ENCODE results near the gene OPCML.

Gene OPCML

DNA sequence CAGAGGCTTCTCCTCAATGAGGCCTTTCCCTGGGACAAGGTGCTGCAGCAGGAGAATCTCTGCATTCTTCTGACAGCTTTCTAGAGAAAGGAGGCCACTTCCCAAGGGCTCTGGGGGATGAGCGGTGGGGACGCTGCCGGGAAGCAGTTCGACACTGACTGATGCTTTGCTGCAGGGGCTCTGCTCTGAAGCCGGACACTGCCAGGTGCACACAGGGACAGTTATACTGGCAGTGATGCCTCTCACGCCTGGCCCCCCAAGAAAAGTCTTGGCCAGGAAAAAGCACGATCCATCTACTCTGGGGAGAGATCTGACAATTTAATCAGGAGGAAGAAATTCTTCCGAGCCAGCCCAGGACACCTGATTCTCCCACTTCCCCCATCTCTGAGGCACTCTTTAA, 456.9 kb downstream of the OPCML start:
- DNase-seq (ENCODE audit: low read depth in 2 of 2), result no peak

DNA sequence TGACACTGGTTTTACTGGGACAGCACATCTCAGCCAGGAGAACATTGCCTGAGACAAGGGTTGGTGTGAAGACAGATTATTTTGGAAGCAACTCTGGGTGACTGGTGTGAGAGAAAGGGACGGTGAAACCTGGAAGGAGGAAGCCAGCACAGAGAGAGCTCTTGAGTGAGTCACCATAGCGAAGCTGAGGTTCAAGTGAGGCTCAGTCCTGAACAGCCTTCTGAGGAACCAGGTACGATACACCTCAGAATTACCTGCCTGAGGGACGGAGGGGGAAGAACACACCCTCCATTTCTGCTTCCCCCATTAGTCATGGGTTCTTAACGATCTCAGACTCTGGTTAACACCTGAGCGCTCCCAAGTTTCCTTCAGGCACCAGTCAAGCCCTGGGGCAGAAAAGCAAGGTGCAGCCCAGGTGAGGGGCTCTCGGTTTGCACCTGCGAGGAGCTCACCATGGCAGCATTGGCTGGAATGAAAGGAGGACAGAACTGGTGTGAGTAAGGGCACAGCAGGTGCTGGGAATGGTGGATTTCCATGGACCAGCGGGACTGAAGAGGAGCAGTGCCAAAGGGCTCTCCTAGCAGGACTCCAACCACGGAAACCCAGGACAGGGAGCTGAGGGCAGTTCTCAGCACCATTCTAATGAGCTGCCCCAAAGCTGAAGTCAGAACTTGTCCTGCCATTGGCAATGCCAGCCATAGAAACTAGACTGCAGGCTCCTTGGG, 459.3 kb downstream of the OPCML start:
- DNase-seq (ENCODE audit: low read depth in 2 of 2), result no peak

DNA sequence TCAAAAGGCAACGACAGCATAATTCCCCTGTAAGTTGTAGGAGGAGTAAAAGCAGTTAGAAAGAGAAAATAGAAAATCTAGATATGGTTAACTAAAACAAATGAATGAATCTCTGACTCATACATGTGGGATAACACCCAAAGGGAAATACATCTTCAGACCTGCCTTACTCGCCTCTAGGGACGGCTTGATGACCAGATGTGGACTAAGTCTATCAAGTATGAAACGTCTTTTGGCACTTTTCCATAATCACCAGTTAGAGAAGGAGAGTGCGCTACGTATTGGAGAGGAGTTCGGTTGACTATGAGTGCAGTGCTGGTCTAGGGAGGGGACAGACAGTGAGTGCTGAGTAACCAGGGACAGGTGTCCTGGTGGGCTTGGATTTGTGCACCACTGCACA, 459.9 kb downstream of the OPCML start:
- peak in 1 of 2 experiments; percentile 5 for DNase-seq (ENCODE audit: low read depth in 2 of 2)

DNA sequence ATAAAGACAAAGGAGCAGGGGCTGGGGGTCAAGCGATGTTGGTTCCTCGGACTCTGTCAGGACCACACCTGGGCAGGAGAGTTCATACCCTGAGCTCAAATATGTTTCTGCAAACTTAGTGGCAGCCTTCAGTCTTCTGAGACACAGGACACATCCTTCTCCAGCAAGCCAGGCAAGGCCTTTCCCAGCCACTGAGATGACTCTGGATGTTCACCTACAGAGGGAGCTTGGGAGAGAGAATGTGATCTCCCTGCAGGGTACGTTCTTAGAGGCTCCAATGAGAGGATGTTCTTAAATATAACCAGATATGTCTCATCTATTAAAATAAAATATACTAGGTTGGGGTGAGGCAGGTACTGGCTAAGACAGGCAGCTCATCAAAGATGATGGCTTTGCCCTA, 461.5 kb downstream of the OPCML start:
- no peak for DNase-seq (ENCODE audit: low read depth in 2 of 2)

DNA sequence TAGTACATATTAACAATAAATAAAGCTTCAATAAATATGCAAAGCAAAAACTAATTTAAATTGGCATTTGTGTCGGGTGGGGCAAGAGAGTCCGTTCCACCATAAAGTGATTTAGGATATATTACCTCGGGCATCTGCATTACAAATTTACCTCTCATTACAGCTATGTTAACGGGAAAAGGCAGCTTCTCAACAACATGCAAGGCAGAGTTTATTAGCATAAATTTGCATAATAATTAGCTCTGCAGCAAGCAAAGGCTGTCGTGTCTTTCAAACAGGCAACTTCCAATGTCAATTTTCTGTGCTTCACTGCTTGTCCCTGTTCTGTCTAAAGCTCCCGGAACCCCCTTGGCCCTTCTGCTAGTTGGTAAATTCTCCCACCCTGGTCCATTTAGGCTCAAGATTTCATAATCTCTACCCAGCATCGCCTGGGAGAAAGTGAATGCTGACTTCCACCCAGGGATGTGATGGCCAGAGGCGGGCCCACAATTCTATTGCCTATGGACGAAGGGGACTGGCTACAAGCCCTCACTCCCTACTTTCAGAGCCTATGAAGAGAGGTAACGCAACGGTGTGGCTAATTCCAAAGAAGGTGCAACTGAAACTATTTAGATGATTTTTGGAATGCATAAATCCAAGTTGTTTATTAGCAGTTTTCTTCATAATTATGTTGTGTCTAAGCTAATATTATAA, 462.1 kb downstream of the OPCML start:
- DNase-seq (ENCODE audit: low read depth in 2 of 2), result no peak

DNA sequence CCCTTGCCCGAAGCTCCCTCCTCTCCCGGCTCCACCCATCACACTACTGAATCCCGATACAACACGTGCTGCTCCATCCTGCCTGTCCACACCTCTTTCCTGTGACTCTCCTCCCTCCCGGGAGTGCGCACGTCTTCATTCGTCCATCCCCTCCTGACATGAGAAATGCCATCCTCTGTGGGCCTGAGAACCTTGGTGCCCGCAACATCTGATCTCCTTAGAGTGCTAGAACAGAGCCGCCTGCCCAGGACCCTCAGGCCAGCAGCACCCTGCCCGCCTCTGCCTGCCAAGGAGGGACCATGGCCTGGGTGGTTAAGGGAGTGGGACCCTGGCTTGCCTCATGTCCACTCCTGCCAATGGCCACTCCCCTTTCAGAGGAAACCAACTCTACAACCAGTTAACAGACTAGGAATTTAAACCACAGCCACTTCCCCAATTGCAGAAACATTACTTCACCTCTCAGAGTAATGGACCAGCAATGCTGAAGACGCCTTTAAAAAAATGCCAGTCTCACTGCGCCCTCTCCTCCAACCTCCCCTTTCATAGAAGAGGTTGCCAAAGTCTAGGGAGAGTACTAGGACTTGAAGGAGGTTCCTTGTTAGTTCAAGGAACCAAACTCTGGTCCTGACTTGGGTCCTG, 466.3 kb downstream of the OPCML start:
- peak in 1 of 2 experiments; percentile 12 for DNase-seq (ENCODE audit: low read depth in 2 of 2)

DNA sequence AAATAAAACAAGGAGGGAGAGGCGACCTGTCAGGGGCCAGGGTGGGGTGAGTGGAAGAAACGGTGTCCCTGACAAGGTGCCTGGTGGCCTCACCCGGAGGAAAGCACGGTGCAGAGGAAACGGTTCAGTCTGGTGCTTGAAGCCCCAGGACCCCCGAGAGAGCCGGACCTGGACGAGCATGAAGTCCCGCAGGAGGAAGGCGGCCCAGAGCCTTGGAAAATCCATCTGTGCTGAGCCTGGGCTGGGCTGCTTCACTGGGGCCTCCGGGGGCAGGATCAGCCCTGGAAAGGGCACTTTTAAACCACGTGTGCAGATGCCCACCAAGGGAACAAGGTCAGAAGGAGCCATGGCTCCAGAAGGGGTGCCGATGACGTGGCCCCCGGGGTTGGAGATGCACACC, 467.3 kb downstream of the OPCML start:
- DNase-seq (ENCODE audit: low read depth in 2 of 2), result no peak

DNA sequence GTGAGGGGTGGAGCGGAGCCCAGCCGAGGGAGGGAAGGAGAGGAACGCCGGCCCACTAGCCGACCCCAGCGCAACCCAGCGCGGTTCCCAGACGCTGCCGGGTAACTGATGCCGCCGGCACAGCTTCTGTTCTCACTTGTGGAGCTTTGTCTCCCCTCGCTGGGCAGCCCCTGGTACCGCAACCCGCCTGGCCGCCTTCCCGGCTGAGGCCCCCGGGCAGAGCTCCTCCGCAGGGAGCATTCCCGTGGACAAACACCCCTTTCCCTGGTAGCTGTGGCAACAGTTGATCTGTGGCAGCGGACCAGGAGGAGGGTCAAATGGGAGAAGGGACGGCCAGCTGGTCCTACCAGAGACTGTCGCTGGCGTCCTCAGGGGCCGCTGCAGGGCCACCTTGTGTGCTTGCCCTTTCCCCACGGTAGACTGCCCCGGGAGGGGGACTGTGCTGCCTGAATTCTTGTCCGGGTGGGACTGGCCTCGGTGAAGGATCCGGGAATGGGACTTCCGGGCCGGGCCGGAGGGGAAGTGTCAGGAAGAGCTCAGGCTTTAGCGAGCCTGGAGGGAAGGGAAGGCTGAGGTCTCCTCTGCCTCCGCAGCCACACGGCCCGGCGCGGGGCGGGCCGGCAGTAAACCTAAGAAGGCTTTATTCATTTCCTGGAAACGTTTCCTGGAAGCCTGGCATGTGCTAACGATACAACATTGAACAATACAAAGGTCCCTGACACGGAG, 468.0 kb downstream of the OPCML start:
- DNase-seq (ENCODE audit: low read depth in 2 of 2), result peak; percentile 54 to 61

DNA sequence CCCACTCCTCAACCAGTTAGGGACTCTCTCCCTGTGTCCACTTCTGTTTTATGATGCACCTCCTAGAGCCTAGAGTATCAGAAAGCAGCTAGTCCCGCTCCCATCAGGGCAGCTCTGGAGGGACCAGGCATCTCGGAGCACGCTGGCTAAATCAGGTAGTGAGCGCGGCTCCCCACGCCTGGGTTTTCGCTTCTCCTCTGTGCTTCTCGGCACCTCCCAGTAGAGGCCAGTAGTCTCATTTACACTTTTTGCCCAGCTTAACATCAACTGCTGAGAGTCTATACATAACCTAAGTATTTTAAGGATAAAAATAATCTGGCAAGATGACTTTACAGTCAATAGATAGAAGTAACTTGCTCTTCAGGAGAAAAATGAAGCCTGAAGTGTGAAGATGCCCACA, 473.8 kb downstream of the OPCML start:
- DNase-seq (ENCODE audit: low read depth in 2 of 2), result no peak

DNA sequence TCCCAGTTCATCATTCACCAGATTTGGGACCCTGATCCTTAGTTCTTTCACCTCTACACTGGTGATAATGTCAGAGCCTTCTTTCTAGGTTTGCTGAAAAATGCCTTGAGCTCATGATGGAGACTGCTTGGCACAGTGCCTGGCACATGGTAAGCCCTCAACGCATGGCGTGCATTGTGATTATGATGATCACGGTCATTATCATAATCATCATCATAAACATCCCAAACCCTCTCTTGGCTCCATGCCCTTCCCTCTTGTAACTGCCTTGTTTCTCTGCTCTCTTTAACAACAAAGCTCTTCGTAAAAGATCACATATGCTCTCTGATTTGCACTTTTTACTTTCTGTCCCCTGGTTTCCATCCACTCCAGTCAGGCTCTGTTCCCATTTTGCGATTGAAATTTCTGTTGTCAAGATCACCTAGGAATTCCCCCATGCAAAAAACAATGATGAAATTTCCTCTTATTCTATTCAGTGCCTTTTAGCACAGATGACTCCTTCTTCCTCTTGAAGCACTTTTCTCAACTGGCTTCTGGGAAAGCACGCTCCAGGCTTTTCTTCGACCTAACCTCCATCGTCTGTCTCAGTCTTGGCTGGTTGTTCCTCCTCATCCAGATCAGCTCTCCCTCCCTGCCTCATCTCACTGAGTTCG, 479.1 kb downstream of the OPCML start:
- DNase-seq (ENCODE audit: low read depth in 2 of 2), result no peak

DNA sequence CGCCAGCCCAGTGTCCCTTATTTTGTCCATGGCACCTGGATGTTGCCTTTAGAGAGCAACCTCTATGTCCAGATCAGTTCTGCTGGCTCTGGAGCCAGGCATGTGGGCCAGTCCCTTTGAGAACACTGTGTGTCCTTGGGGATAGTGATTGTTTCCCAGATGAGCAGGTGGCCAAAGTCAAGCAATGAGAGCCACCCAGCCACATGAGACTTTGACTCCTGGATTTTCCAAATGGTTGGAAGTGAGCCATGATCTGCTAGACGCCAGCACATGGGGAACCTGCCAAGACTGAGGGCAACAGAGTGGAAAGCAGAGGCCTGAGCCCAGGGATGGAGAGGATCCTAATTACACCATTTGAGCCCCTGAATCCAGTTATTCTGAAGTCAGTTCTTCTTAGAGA, 479.8 kb downstream of the OPCML start:
- no peak for DNase-seq (ENCODE audit: low read depth in 2 of 2)

DNA sequence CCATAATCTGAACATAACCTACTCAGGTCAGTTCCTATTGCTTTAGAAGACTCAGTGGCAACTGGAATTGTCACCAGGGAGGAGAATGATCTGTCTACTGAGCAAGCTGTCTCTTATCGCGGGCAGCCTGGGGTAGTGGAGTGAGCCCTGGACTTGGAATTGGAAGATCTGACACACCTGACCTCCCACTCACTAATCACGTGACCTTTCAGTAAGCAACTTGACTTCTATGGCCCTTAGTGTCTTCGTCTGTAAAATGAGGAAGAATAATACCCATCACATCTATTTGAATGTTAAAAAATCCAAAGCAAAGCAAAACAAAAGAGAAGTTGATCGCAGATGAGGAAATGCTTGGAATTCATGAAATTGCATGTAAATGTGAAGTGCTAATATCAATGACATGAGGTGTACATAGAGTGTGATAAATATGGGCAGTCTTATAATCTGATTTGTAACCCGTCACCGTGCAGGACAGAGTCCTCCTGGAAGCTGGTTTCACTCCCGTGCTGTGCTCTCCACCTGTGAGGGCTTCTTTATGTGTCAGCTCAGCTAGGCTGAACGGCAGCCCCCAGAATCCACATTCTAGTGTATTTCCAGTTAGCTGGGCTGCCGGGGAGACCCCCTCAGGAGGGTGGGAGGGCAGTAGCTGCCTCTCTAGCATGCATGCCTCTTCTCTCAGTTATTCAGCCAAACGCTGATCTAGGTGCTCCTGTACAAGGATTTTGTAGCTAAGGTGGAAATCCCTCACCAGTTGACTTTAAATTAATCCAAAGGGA, 482.9 kb downstream of the OPCML start:
- DNase-seq (ENCODE audit: low read depth in 2 of 2), result no peak

DNA sequence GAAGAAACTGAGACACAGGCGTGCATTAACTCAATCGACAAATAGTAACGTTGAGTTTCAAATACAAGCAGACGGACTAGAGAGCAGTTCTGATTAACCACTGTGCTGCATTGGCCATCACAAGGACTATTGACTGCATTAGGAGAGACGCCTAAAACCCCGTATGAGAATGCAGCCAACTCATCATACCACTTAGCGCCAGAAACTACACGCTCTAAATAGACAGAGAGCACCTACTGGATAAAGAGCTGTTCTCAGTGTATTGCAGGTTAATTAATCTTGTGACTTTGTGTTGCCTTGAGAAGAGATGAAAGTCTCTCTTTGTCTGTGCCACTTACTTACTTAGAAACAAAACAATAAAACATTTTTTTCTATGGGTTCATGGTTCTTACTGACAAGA, 484.0 kb downstream of the OPCML start:
- no peak for DNase-seq (ENCODE audit: low read depth in 2 of 2)

DNA sequence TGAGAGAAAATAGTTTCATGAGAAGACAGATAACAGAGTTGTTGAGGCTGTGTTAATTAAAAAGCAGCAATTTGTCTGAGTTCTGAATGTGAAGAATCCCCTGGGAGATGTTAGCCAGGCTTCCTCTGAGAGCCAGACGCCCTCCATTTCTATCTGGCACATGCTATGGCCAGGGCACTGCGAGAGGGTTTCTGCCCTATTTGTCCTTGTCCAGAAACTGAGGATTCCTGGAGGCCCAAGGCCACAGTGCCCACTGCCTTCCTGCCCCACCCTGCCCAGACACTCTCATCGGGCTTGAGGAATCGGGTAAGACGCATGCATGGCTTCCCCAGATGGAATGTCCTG, 484.6 kb downstream of the OPCML start:
- DNase-seq (ENCODE audit: low read depth in 2 of 2), result no peak

DNA sequence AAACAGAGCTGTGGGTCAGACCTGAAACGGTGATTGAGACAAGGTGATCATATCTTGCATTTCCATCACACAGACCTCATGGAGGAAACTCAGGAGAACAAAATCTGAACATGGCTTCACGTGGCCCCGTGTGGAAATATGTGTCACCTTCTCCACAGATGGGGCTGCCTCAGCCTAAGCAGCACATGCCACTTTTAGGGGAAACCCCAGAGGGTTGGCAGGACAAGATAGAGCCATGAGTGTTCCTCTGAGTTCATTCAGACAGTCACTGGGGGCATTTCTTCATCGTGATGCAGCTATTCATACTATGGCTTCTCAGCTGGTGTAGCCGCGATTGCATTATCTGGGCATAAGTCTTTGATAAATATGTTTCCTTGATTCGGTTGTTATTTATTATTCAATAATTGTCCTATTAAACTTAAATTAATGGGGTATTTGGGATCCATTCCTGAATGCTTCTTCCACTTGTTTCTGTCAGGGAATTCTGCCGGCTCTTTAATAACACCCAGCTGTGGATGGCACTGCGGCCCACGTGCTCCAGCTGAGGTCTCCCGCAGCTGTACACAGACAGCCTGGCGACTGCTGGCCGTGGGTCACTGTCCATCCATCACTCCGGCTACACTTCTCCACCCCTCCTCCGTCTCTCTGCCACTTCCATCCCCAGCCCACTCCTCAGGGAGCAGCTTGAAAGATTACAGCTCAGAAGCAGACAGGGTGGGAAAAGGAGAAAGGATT, 485.1 kb downstream of the OPCML start:
- no peak for DNase-seq (ENCODE audit: low read depth in 2 of 2)

DNA sequence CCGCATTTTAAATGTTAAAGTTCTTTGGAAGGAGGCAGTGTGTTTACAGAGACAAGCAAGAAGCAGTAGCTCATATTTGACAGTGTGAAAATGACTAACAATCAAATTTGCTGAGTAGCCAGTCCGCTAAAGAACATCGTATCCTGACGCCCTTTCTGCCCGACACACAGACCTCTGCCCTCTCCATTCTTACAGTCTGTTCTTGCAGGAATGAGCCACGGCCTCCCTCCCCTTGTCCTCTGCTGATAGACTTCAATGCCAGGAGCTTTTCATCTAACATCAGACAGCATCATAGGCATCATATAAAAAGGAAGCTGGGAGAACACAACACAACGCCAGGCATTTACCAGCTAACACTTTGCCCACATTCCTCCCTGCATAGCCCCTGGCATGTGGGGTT, 486.0 kb downstream of the OPCML start:
- no peak for DNase-seq (ENCODE audit: low read depth in 2 of 2)

DNA sequence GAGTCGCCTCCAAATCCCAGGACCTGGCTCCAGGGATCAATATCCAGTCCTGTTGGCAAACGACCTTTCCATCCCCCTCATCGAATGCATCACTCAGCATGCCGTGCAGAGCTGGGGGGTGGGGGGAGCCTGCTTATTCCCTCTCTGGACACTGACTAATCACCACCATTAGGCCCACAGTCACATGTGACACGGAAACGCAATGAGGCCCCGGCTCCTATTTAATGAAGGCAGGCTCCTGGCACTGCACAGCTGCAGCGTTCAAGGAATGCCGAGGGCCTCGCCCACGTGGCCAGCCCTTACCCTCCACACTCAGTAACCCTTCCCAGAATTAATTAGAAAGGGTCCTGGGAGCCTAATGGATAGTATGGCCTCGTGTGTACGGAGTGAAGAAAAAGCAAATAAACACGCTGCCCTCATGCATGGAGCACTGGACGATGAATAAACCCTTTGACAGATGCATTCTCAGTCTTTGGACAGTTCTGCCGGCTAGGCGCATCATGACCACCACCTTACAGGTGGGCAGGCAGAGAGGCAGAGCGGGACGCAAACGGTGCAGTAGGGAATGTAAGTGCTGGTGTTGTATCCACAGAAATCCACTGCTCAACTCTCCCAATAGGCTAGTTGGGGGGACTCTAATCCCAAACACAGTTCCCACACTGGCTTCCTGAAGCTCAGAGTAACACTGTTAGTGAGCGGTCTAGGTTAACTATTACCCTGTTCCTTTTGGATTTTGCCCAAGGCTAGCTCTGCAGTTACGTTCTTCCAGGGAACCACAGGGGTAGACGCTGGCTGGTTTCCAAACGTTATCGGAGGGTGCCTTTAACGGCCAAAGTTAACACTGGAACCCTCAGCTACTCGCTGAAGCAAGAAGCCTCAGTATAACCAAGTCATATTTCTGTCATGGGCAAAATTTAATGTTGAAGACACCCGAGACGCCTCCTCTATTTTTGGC, 490.1 kb downstream of the OPCML start:
- DNase-seq (ENCODE audit: low read depth in 2 of 2), result no peak

DNA sequence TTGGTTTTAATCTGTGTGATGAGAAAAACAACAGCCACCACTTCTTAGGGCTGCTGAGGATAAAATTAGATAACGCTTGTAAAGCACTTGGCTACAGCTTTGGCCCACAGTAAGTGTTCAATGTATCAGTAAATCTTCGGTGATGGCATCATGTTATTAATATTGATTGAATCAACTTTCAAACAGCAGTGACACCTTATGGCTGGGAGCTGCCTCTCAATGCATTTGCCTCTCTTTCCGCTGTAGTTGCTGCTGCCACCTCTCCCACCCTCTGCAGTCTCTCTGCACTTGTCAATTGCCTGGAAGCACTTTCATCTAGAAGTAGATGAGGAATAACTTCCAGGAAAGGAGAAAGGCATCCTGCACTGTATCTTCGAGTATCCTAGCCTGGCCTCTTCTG, 491.1 kb downstream of the OPCML start:
- no peak for DNase-seq (ENCODE audit: low read depth in 2 of 2)

DNA sequence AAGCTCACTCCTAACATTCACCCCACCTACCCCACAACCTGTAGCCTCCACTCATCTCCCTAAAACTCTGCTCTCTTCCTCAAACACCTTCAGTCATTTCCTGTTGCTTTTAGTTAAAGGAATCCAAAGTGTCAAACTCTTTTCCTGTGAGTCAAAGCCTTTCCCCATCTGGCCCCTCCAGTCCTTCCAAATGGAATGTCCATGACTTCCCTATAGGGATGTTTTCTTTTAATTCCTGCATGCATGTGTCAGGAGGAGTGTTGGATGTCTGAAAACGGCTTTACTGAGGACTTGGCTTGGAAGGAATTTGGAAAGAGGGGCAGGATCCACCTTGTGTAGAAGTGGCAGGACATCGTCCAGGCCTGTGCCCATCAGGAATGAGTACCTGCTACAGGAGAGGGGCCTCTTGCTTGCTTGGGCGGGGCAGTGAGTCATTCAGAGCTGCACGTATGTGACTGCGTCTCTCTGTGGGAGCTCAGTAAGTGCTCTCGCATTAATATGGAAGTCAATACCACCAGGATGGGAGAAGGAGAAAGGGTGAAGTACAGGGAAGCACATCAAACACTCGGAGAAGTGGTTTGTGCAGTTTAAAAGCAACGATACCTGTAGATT, 491.9 kb downstream of the OPCML start:
- DNase-seq (ENCODE audit: low read depth in 2 of 2), result peak; percentile 68 to 69
